Panc1 (cell line): ENCODE results near the gene NDRG2.

Source experiments
- CTCF ChIP-seq: fragments of 450-650 bp; IDR thresholded peaks from 2 replicates; pipeline ENCODE4 v1.5.1; 2017; ENCODE audit warnings: mild to moderate bottlenecking
- POLR2AphosphoS5 ChIP-seq: IDR thresholded peaks from 2 replicates; pipeline ENCODE4 v1.6.1; 2012; ENCODE audit warnings: mild to moderate bottlenecking, low read depth, low read length, moderate library complexity
- TCF7L2 ChIP-seq: IDR thresholded peaks from 2 replicates; pipeline ENCODE4 v1.6.1; 2011; ENCODE audit warnings: mild to moderate bottlenecking, low read depth, low read length, inconsistent platforms
- TF ChIP-seq, protein P1 (sequence below), 2 experiments: IDR thresholded peaks; 2 replicates each; pipeline ENCODE4 v1.6.1; 2011 to 2012; ENCODE audit warnings: low read depth in 2 of 2, control low read depth in 1 of 2, low read length in 1 of 2, mild to moderate bottlenecking in 1 of 2, moderate library complexity in 1 of 2; ENCODE audit not compliant: insufficient read depth in 1 of 2

- no peak for TF ChIP-seq CTCF
- TF ChIP-seq, protein P1, sequence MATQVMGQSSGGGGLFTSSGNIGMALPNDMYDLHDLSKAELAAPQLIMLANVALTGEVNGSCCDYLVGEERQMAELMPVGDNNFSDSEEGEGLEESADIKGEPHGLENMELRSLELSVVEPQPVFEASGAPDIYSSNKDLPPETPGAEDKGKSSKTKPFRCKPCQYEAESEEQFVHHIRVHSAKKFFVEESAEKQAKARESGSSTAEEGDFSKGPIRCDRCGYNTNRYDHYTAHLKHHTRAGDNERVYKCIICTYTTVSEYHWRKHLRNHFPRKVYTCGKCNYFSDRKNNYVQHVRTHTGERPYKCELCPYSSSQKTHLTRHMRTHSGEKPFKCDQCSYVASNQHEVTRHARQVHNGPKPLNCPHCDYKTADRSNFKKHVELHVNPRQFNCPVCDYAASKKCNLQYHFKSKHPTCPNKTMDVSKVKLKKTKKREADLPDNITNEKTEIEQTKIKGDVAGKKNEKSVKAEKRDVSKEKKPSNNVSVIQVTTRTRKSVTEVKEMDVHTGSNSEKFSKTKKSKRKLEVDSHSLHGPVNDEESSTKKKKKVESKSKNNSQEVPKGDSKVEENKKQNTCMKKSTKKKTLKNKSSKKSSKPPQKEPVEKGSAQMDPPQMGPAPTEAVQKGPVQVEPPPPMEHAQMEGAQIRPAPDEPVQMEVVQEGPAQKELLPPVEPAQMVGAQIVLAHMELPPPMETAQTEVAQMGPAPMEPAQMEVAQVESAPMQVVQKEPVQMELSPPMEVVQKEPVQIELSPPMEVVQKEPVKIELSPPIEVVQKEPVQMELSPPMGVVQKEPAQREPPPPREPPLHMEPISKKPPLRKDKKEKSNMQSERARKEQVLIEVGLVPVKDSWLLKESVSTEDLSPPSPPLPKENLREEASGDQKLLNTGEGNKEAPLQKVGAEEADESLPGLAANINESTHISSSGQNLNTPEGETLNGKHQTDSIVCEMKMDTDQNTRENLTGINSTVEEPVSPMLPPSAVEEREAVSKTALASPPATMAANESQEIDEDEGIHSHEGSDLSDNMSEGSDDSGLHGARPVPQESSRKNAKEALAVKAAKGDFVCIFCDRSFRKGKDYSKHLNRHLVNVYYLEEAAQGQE (IDR thresholded peaks at IDR 0.05; ENCODE audit: insufficient read depth in 1 of 2, low read depth in 2 of 2, low read length in 1 of 2) = no peak
- TF ChIP-seq POLR2AphosphoS5 = no peak
- no peak for TF ChIP-seq TCF7L2
Measured at GRCh38 chr14:21059842-21060613, 35.2 kb upstream of the NDRG2 start.
